ENCODE measurements around the gene MAST1. TPM values are rescaled to one million over a fixed set of nuclear protein-coding genes. Genes with fewer than 3 reads are reported as not detected.

Gene MAST1
- polyA plus RNA-seq, 1 experiment = 0.47 TPM

DNA sequence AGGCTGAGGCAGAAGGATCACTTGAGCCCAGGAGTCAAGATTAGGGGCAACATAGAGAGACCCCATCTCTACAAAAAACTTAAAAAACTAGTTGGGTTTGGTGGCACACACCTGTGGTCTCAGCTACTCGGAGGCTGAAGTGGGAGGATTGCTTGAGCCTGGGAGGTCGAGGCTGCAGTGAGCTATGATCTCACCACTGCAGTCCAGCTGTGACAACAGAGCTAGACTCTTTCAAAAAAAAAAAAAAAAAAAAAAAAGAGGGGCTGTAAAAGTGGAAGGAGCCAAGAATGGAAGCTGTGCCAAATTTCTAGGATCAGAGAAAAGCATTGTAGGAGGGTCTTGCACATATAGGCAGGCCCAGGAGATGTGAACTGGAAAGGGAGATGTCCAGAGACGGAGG, 33.4 kb downstream of the MAST1 start:
- CTCF ChIA-PET = interaction anchor here (2.0 kb wide), 1 partner anchor 24 kb away, joined by 13 read pairs; no protein-coding TSS in a partner anchor
- TF ChIP-seq, protein P1, sequence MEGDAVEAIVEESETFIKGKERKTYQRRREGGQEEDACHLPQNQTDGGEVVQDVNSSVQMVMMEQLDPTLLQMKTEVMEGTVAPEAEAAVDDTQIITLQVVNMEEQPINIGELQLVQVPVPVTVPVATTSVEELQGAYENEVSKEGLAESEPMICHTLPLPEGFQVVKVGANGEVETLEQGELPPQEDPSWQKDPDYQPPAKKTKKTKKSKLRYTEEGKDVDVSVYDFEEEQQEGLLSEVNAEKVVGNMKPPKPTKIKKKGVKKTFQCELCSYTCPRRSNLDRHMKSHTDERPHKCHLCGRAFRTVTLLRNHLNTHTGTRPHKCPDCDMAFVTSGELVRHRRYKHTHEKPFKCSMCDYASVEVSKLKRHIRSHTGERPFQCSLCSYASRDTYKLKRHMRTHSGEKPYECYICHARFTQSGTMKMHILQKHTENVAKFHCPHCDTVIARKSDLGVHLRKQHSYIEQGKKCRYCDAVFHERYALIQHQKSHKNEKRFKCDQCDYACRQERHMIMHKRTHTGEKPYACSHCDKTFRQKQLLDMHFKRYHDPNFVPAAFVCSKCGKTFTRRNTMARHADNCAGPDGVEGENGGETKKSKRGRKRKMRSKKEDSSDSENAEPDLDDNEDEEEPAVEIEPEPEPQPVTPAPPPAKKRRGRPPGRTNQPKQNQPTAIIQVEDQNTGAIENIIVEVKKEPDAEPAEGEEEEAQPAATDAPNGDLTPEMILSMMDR (IDR thresholded peaks at IDR 0.05; ENCODE audit: low read depth, low read length) = no peak
- no peak overlapping the region for H3K27ac ChIP-seq (ENCODE audit: low read depth, low read length)

DNA sequence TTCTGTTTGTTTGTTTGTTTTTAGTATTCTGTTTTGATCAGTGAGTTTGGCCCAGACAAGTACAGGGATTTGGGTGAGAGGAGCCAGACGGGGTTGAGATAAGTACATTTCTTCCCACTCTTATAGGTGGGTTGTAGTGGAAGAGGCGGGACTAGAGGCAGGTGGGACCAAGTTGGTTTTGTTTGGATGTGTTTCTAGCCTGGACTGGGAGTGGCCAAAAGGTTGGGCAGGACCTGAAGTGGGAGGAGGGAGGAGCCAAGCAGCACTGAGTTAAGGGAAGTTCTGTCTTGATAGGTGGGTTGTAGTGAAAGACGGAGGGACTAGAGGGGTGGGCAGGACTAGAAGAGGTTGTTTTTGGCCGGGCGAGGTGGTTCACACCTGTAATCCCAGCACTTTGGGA, 33.9 kb downstream of the MAST1 start:
- Histone ChIP-seq H3K27ac (ENCODE audit: low read depth, low read length) (no peak overlapping the region), H3K4me3 (ENCODE audit: low read depth, low read length) (no peak overlapping the region), H3K27me3 (ENCODE audit: control insufficient read depth, insufficient read depth, low read length) (no peaks in the 10 kb centered on the region), H3K9me3 (ENCODE audit: control insufficient read depth, insufficient read depth, low read length) (peaks cover 20% of the 10 kb centered on the region)
- ChIA-PET POLR2A (no interaction called here), CTCF (interaction anchor here (2.0 kb wide), 1 partner anchor 25 kb away, joined by 13 read pairs; no protein-coding TSS in a partner anchor)
- no peak for DNase-seq (ENCODE audit: low read depth, low spot score)
- TF ChIP-seq, protein P1 (IDR thresholded peaks at IDR 0.05; ENCODE audit: low read depth, low read length) = no peak

More for the DNA sequence above, 33.4 kb downstream of the MAST1 start:
- no peaks in the 10 kb centered on the region for H3K27me3 ChIP-seq (ENCODE audit: control insufficient read depth, insufficient read depth, low read length)
- POLR2A ChIA-PET = interaction anchor here (0.6 kb wide), 2 partner anchors 83 to 150 kb away, joined by 3 to 4 read pairs; no protein-coding TSS in a partner anchor
- DNase-seq (ENCODE audit: low read depth, low spot score) = no peak
- peaks cover 20% of the 10 kb centered on the region for H3K9me3 ChIP-seq (ENCODE audit: control insufficient read depth, insufficient read depth, low read length)
- no peak overlapping the region for H3K4me3 ChIP-seq (ENCODE audit: low read depth, low read length)

DNA sequence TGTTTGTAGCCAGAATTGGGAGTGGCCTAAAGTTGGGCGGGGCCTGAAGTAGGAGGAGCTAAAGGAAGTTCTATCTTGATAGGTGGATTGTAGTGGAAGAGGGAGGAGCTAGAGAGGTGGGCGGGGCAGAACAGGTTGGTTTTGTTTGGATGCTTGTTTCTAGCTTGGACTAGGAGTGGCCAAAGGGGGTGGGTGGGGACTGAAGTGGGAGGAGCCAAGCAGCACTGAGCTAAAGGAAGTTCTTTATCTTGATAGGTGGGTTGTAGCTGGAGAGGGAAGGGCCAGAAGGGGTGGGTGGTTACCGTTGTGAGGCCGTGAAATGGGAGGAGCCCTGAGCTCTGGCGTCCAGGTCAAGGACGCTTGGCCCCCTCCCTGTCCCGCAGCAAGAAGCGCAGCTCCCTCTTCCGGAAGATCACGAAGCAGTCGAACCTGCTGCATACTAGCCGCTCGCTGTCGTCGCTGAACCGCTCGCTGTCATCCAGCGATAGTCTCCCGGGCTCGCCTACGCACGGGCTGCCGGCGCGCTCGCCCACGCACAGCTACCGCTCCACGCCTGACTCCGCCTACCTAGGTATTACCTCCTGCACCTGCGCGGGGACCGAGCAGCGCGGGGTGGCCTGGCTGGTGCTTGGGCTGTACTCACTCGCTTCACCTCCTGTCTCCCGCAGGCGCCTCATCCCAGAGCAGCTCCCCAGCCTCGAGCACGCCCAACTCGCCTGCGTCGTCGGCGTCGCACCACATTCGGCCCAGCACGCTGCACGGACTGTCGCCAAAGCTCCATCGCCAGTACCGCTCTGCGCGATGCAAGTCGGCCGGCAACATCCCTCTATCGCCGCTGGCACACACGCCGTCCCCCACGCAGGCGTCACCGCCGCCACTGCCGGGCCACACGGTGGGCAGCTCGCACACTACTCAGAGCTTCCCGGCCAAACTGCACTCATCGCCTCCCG, 34.9 kb downstream of the MAST1 start:
- POLR2A ChIA-PET = interaction anchor here (0.7 kb wide), 1 partner anchor 710 kb away, joined by 3 read pairs; no protein-coding TSS in a partner anchor
- DNase-seq (ENCODE audit: low read depth, low spot score) = no peak
- Histone ChIP-seq H3K27me3 (ENCODE audit: control insufficient read depth, insufficient read depth, low read length) (no peaks in the 10 kb centered on the region), H3K4me3 (ENCODE audit: low read depth, low read length) (no peak overlapping the region), H3K9me3 (ENCODE audit: control insufficient read depth, insufficient read depth, low read length) (peaks cover 20% of the 10 kb centered on the region), H3K27ac (ENCODE audit: low read depth, low read length) (no peak overlapping the region)
- CTCF ChIA-PET = interaction anchor here (1.0 to 2.0 kb wide), 2 partner anchors 26 to 814 kb away, joined by 3 to 13 read pairs; no protein-coding TSS in a partner anchor
- TF ChIP-seq, protein P1 (IDR thresholded peaks at IDR 0.05; ENCODE audit: low read depth, low read length) = no peak

DNA sequence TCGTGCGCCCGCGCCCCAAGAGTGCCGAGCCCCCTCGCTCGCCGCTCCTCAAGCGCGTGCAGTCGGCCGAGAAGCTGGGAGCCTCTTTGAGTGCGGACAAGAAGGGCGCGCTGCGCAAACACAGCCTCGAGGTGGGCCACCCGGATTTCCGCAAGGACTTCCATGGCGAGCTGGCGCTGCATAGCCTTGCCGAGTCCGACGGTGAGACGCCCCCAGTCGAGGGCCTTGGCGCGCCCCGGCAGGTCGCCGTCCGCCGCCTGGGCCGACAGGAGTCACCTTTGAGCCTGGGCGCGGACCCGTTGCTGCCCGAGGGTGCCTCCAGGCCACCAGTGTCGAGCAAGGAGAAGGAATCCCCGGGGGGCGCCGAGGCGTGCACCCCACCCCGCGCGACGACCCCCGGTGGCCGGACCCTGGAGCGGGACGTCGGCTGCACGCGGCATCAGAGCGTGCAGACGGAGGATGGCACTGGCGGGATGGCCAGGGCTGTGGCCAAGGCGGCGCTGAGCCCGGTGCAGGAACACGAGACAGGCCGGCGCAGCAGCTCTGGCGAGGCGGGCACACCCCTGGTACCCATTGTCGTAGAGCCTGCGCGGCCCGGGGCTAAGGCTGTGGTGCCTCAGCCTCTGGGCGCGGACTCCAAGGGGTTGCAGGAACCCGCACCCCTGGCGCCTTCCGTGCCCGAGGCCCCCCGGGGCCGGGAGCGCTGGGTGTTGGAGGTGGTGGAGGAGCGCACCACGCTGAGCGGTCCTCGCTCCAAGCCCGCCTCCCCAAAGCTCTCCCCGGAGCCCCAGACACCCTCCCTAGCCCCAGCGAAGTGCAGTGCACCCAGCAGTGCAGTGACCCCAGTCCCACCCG, 35.8 kb downstream of the MAST1 start:
- DNase-seq (ENCODE audit: low read depth, low spot score) = no peak
- Histone ChIP-seq H3K4me3 (ENCODE audit: low read depth, low read length) (no peak overlapping the region), H3K27ac (ENCODE audit: low read depth, low read length) (no peak overlapping the region), H3K9me3 (ENCODE audit: control insufficient read depth, insufficient read depth, low read length) (peaks cover 20% of the 10 kb centered on the region), H3K27me3 (ENCODE audit: control insufficient read depth, insufficient read depth, low read length) (no peaks in the 10 kb centered on the region)
- CTCF ChIA-PET = interaction anchor here (0.6 to 1.0 kb wide), 2 partner anchors 109 to 910 kb away, joined by 3 read pairs; no protein-coding TSS in a partner anchor
- TF ChIP-seq, protein P1 (IDR thresholded peaks at IDR 0.05; ENCODE audit: low read depth, low read length) = no peak
- POLR2A ChIA-PET = no interaction called here

All from AG04450 (cell line).